Fibroblast of the aortic adventitia (primary cell): Measurements from ENCODE around the gene SLC22A4. TPM values are rescaled to one million over a fixed set of nuclear protein-coding genes. Genes with fewer than 3 reads are reported as not detected.

Experiments
- DNase-seq: peaks from one replicate; pipeline ENCODE4 v3.0.0-alpha.2; 2010; ENCODE audit warnings: low read depth
- H3K4me3 ChIP-seq: 2 replicates; pipeline ENCODE4 v1.5.1; 2011; ENCODE audit warnings: low read depth, mild to moderate bottlenecking, control low read depth, low read length, moderate library complexity
- CTCF ChIP-seq: IDR thresholded peaks from 2 replicates; pipeline ENCODE4 v1.5.1; 2011; ENCODE audit warnings: mild to moderate bottlenecking, low read length, control low read depth, inconsistent platforms; ENCODE audit not compliant: insufficient read depth
- total RNA-seq: library from RNA; depleted of rRNA; stranded (reverse); fragments of >200 nt; gene quantifications from 2 replicates; pipeline ENCODE4 v1.2.3, GENCODE V29; 2012; ENCODE audit warnings: low replicate concordance

The SLC22A4 gene
- total RNA-seq, 1 donor = 5.7 TPM

- TF ChIP-seq CTCF = no peak
- H3K4me3 ChIP-seq = no peak overlapping the region
- peak; percentile 94 for DNase-seq
Observed at GRCh38 chr5:132364319-132364718, 70.1 kb downstream of the SLC22A4 start.

GRCh38 chr5:132365213-132365612 is 71.0 kb downstream of the SLC22A4 start:
- no peak overlapping the region for H3K4me3 ChIP-seq
- TF ChIP-seq CTCF = no peak
- DNase-seq = peak; percentile 74

GRCh38 chr5:132368186-132368585 is 74.0 kb downstream of the SLC22A4 start:
- no peak for DNase-seq
- TF ChIP-seq CTCF = no peak
- no peak overlapping the region for H3K4me3 ChIP-seq

GRCh38 chr5:132369007-132369473 is 74.8 kb downstream of the SLC22A4 start:
- no peak for TF ChIP-seq CTCF
- H3K4me3 ChIP-seq = peak overlapping the region; percentile 71
- DNase-seq = no peak

GRCh38 chr5:132369474-132370180 is 75.4 kb downstream of the SLC22A4 start, which contains the start of gene SLC22A5:
TSS of gene SLC22A5 (plus strand) at chr5:132369710. CDS start at chr5:132369973, 263 bp downstream.
- peak; percentile 30 for DNase-seq
- H3K4me3 ChIP-seq = peak within 1 kb of the TSS; percentile 71
- TF ChIP-seq CTCF = no peak

GRCh38 chr5:132370181-132370970 is 76.2 kb downstream of the SLC22A4 start:
- peak overlapping the region; percentile 71 for H3K4me3 ChIP-seq
- no peak for TF ChIP-seq CTCF
- no peak for DNase-seq
